ENCODE results near the gene DIPK1A.

DIPK1A gene

DNA sequence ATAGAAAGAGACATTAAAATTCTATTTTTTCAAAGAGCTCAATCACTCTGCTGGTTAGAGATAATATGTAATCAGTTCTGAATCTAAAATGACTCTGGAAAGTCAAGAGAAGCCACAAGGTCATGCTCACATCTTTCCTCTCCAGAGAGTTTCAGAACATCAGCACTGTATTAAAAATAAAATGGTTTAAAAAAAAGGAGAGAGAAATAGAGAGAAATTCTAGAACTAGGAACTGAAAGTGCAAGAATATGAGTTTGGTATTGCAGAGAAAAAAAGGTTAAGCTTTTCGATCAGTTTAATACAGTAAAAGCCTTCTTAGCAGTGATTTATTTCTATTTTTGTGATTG is 44.0 kb upstream of the DIPK1A start:
- H3K36me3 ChIP-seq (ENCODE audit: control insufficient read depth in 2 of 2, insufficient read depth in 1 of 2, low read length in 2 of 2) = no peaks in the 10 kb centered on the region
- H3K9me3 ChIP-seq (ENCODE audit: control insufficient read depth, insufficient read depth, low read depth, low read length) = no peaks in the 10 kb centered on the region
- ChIA-PET POLR2A (no interaction called here), CTCF (interaction anchor here (0.6 to 4.6 kb wide), 6 partner anchors 9 to 1042 kb away, joined by 3 to 43 read pairs (median 4); no protein-coding TSS in a partner anchor)
- H3K4me3 ChIP-seq (ENCODE audit: low read depth, low read length) = no peak overlapping the region
- TF ChIP-seq ZNF792 (tag by site-specific recombination; IDR thresholded peaks at IDR 0.05) (no peak), ZNF529 (tag by site-specific recombination; IDR thresholded peaks at IDR 0.05; ENCODE audit: insufficient replicate concordance) (no peak), ZNF138 (tag by site-specific recombination; IDR thresholded peaks at IDR 0.05; ENCODE audit: borderline replicate concordance) (no peak)
- no peak overlapping the region for H3K27ac ChIP-seq (ENCODE audit: extremely low read depth, low read depth, low read length)
- peaks cover 8% of the 10 kb centered on the region; the same call in 1 of the 2 replicates for H3K4me1 ChIP-seq (ENCODE audit: control insufficient read depth, insufficient read depth, low read length)

DNA sequence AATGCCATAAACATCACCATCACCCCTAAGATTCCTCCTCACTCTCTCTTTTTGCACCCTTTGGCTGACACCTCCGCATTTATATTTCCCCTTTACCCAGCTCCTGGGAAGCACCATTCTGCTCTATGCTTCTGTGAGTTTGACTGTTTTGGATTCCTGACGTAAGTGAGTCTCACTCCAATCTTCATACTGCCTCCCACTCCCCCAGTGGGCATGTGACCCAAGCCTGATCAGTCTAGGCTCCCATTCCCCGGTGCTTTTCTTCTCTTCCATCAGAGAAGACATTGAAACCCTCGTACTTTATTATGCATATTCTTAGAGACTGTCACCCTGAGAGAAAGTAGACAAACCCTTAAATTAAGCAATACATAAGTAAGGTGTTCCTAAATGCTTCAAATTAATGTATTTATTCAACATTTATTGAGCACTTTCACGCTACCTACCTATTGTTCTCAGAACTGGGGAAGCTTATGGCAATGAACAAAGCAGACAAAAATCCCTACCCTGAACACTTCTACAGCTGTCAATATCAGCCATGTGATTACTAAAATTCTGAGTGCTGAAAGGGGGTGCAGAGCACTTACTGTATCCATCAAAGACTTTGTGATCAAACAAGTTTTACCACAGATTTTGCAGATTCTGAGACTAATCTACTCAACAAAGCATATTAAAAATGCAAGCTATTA is 43.4 kb upstream of the DIPK1A start:
- POLR2A ChIA-PET = no interaction called here

DNA sequence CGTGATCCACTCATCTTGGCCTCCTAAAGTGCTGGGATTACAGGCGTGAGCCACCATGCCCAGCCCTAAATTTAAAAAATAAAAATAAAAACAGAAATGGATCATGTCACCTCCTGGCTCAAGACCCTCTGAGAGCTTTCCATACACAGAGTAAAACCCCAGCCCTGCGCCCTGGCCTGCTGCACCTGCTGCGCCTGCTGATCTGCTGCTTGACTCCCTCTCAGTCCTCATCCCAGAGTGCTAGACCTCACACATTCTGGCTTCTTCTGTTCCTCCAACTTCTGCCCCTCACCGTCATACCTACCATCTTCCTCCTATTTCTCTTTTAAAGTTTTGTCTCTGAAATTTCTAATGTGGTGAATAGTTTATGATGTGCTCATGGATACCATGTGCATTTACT is 42.7 kb upstream of the DIPK1A start:
- CTCF ChIA-PET = interaction anchor here (1.0 to 4.6 kb wide), 3 partner anchors 10 to 145 kb away, joined by 5 to 43 read pairs (median 6); no protein-coding TSS in a partner anchor
- Histone ChIP-seq H3K4me3 (ENCODE audit: low read depth, low read length) (no peak overlapping the region), H3K27ac (ENCODE audit: extremely low read depth, low read depth, low read length) (no peak overlapping the region), H3K9me3 (ENCODE audit: control insufficient read depth, insufficient read depth, low read depth, low read length) (no peaks in the 10 kb centered on the region), H3K4me1 (ENCODE audit: control insufficient read depth, insufficient read depth, low read length) (peaks cover 9% of the 10 kb centered on the region; the same call in 1 of the 2 replicates), H3K36me3 (ENCODE audit: control insufficient read depth in 2 of 2, insufficient read depth in 1 of 2, low read length in 2 of 2) (no peaks in the 10 kb centered on the region)
- POLR2A ChIA-PET = no interaction called here
- TF ChIP-seq ZNF707 (tag by site-specific recombination; IDR thresholded peaks at IDR 0.05) (no peak), ZNF302 (tag by site-specific recombination; IDR thresholded peaks at IDR 0.05; ENCODE audit: low read depth) (no peak), ZNF549 (tag by site-specific recombination; IDR thresholded peaks at IDR 0.05) (no peak), ZNF121 (tag by site-specific recombination; IDR thresholded peaks at IDR 0.05) (no peak), ZNF624 (tag by site-specific recombination; IDR thresholded peaks at IDR 0.05) (no peak), ZNF214 (tag by site-specific recombination; IDR thresholded peaks at IDR 0.05; ENCODE audit: borderline replicate concordance) (no peak), ZNF791 (tag by site-specific recombination; IDR thresholded peaks at IDR 0.05) (no peak), ZNF585B (tag by site-specific recombination; IDR thresholded peaks at IDR 0.05) (no peak), ZNF544 (tag by site-specific recombination; IDR thresholded peaks at IDR 0.05) (no peak)
- TF ChIP-seq, protein P1, sequence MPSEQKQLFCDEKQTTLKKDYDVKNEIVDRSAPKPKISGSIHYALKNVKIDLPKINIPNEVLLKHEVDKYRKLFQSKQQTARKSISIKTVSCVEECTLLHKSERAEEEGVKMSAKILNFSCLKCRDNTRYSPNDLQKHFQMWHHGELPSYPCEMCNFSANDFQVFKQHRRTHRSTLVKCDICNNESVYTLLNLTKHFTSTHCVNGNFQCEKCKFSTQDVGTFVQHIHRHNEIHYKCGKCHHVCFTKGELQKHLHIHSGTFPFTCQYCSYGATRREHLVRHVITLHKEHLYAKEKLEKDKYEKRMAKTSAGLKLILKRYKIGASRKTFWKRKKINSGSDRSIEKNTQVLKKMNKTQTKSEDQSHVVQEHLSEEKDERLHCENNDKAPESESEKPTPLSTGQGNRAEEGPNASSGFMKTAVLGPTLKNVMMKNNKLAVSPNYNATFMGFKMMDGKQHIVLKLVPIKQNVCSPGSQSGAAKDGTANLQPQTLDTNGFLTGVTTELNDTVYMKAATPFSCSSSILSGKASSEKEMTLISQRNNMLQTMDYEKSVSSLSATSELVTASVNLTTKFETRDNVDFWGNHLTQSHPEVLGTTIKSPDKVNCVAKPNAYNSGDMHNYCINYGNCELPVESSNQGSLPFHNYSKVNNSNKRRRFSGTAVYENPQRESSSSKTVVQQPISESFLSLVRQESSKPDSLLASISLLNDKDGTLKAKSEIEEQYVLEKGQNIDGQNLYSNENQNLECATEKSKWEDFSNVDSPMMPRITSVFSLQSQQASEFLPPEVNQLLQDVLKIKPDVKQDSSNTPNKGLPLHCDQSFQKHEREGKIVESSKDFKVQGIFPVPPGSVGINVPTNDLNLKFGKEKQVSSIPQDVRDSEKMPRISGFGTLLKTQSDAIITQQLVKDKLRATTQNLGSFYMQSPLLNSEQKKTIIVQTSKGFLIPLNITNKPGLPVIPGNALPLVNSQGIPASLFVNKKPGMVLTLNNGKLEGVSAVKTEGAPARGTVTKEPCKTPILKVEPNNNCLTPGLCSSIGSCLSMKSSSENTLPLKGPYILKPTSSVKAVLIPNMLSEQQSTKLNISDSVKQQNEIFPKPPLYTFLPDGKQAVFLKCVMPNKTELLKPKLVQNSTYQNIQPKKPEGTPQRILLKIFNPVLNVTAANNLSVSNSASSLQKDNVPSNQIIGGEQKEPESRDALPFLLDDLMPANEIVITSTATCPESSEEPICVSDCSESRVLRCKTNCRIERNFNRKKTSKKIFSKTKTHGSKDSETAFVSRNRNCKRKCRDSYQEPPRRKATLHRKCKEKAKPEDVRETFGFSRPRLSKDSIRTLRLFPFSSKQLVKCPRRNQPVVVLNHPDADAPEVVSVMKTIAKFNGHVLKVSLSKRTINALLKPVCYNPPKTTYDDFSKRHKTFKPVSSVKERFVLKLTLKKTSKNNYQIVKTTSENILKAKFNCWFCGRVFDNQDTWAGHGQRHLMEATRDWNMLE (tag by site-specific recombination; conservative IDR thresholded peaks at IDR 0.05; ENCODE audit: low read depth) = no peak
- TF ChIP-seq, protein P2, sequence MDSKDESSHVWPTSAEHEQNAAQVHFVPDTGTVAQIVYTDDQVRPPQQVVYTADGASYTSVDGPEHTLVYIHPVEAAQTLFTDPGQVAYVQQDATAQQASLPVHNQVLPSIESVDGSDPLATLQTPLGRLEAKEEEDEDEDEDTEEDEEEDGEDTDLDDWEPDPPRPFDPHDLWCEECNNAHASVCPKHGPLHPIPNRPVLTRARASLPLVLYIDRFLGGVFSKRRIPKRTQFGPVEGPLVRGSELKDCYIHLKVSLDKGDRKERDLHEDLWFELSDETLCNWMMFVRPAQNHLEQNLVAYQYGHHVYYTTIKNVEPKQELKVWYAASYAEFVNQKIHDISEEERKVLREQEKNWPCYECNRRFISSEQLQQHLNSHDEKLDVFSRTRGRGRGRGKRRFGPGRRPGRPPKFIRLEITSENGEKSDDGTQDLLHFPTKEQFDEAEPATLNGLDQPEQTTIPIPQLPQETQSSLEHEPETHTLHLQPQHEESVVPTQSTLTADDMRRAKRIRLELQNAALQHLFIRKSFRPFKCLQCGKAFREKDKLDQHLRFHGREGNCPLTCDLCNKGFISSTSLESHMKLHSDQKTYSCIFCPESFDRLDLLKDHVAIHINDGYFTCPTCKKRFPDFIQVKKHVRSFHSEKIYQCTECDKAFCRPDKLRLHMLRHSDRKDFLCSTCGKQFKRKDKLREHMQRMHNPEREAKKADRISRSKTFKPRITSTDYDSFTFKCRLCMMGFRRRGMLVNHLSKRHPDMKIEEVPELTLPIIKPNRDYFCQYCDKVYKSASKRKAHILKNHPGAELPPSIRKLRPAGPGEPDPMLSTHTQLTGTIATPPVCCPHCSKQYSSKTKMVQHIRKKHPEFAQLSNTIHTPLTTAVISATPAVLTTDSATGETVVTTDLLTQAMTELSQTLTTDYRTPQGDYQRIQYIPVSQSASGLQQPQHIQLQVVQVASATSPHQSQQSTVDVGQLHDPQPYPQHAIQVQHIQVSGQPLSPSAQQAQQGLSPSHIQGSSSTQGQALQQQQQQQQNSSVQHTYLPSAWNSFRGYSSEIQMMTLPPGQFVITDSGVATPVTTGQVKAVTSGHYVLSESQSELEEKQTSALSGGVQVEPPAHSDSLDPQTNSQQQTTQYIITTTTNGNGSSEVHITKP (tag by site-specific recombination; IDR thresholded peaks at IDR 0.05) = no peak

More for the DNA sequence above, 43.4 kb upstream of the DIPK1A start:
- no peak overlapping the region for H3K4me3 ChIP-seq (ENCODE audit: low read depth, low read length)
- peaks cover 9% of the 10 kb centered on the region; the same call in 1 of the 2 replicates for H3K4me1 ChIP-seq (ENCODE audit: control insufficient read depth, insufficient read depth, low read length)
- TF ChIP-seq KLF10 (tag by site-specific recombination; IDR thresholded peaks at IDR 0.05) (no peak), MYNN (tag by site-specific recombination; IDR thresholded peaks at IDR 0.05; ENCODE audit: borderline replicate concordance) (no peak), ZNF677 (tag by site-specific recombination; IDR thresholded peaks at IDR 0.05) (no peak), ZNF664 (tag by site-specific recombination; IDR thresholded peaks at IDR 0.05) (no peak)
- TF ChIP-seq, protein P3, sequence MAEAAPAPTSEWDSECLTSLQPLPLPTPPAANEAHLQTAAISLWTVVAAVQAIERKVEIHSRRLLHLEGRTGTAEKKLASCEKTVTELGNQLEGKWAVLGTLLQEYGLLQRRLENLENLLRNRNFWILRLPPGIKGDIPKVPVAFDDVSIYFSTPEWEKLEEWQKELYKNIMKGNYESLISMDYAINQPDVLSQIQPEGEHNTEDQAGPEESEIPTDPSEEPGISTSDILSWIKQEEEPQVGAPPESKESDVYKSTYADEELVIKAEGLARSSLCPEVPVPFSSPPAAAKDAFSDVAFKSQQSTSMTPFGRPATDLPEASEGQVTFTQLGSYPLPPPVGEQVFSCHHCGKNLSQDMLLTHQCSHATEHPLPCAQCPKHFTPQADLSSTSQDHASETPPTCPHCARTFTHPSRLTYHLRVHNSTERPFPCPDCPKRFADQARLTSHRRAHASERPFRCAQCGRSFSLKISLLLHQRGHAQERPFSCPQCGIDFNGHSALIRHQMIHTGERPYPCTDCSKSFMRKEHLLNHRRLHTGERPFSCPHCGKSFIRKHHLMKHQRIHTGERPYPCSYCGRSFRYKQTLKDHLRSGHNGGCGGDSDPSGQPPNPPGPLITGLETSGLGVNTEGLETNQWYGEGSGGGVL (tag by site-specific recombination; IDR thresholded peaks at IDR 0.05) = no peak
- TF ChIP-seq, protein P4, sequence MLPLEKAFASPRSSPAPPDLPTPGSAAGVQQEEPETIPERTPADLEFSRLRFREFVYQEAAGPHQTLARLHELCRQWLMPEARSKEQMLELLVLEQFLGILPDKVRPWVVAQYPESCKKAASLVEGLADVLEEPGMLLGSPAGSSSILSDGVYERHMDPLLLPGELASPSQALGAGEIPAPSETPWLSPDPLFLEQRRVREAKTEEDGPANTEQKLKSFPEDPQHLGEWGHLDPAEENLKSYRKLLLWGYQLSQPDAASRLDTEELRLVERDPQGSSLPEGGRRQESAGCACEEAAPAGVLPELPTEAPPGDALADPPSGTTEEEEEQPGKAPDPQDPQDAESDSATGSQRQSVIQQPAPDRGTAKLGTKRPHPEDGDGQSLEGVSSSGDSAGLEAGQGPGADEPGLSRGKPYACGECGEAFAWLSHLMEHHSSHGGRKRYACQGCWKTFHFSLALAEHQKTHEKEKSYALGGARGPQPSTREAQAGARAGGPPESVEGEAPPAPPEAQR (tag by site-specific recombination; IDR thresholded peaks at IDR 0.05) = no peak
- H3K9me3 ChIP-seq (ENCODE audit: control insufficient read depth, insufficient read depth, low read depth, low read length) = no peaks in the 10 kb centered on the region
- H3K36me3 ChIP-seq (ENCODE audit: control insufficient read depth in 2 of 2, insufficient read depth in 1 of 2, low read length in 2 of 2) = no peaks in the 10 kb centered on the region
- H3K27ac ChIP-seq (ENCODE audit: extremely low read depth, low read depth, low read length) = no peak overlapping the region
- CTCF ChIA-PET = interaction anchor here (0.7 to 4.6 kb wide), 5 partner anchors 9 to 938 kb away, joined by 3 to 43 read pairs (median 3); no protein-coding TSS in a partner anchor

All from HEK293 (cell line).